ENCODE results near the gene SERPINB12.

DNA sequence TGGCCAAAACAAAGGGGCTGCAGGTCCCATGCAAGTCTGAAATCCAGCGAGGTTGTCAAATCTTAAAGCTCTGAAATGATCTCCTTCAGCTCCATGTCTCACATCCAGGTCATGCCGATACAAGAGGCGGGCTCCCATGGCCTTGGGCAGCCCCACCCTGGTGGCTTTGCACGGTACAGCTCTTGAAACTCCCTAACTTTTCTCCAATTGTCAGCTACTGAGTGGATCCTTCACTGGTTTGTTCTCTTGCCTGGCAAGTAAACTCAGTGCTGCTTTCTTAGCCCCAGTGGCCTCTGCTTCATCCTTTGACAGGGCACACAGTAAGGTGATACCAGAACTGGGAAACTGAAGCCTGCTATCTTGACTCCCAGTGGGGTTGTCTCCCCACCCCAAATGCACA, 71.3 kb downstream of the SERPINB12 start:
- TF ChIP-seq, protein P1, sequence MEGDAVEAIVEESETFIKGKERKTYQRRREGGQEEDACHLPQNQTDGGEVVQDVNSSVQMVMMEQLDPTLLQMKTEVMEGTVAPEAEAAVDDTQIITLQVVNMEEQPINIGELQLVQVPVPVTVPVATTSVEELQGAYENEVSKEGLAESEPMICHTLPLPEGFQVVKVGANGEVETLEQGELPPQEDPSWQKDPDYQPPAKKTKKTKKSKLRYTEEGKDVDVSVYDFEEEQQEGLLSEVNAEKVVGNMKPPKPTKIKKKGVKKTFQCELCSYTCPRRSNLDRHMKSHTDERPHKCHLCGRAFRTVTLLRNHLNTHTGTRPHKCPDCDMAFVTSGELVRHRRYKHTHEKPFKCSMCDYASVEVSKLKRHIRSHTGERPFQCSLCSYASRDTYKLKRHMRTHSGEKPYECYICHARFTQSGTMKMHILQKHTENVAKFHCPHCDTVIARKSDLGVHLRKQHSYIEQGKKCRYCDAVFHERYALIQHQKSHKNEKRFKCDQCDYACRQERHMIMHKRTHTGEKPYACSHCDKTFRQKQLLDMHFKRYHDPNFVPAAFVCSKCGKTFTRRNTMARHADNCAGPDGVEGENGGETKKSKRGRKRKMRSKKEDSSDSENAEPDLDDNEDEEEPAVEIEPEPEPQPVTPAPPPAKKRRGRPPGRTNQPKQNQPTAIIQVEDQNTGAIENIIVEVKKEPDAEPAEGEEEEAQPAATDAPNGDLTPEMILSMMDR (IDR thresholded peaks at IDR 0.05): no peak
- no peak for TF ChIP-seq EP300 (IDR thresholded peaks at IDR 0.05)

Measured in stomach (tissue), 4 donors.